HepG2 (cell line): ENCODE data around the gene ZNF660. TPM values are rescaled to one million over a fixed set of nuclear protein-coding genes. Genes with fewer than 3 reads are reported as not detected.

ENCODE experiments used
- AHDC1 ChIP-seq: sonication (generic); formaldehyde crosslinking; IDR thresholded peaks from 2 replicates; pipeline ENCODE4 v1.5.1; 2020; ENCODE audit warnings: mild to moderate bottlenecking, missing genetic modification reagents, borderline replicate concordance
- ASH2L ChIP-seq: fragments of 300-600, 200-600 bp; sonication (generic); IDR thresholded peaks from 2 replicates; pipeline ENCODE4 v1.7.0; 2017; ENCODE audit warnings: low read depth, mild to moderate bottlenecking, moderate library complexity, mixed read lengths, low read length; ENCODE audit not compliant: insufficient read length
- BRD4 ChIP-seq: sonication (generic); formaldehyde crosslinking; IDR thresholded peaks from 2 replicates; pipeline ENCODE4 v1.4.0; 2020; ENCODE audit warnings: missing genetic modification reagents
- CENPX ChIP-seq: sonication (generic); formaldehyde crosslinking; IDR thresholded peaks from 2 replicates; pipeline ENCODE4 v1.9.0; 2021; ENCODE audit warnings: mild to moderate bottlenecking, missing genetic modification reagents, moderate library complexity
- ELF1 ChIP-seq: sonication (generic); formaldehyde crosslinking; IDR thresholded peaks from 2 replicates; pipeline ENCODE4 v1.4.0; 2020; ENCODE audit warnings: missing genetic modification reagents
- GABPA ChIP-seq, 2 experiments: IDR thresholded peaks; 2 replicates each; pipeline ENCODE4 v1.6.1; 2011 to 2016; ENCODE audit warnings: low read depth in 2 of 2, low read length in 1 of 2, missing biosample characterization in 1 of 2, missing genetic modification characterization in 1 of 2
- GABPB1 ChIP-seq: IDR thresholded peaks from 2 replicates; pipeline ENCODE4 v1.6.1; 2016; ENCODE audit warnings: mild to moderate bottlenecking, missing genetic modification reagents, moderate library complexity, missing compliant biosample characterization
- HMGXB4 ChIP-seq, 2 experiments: sonication (generic) in 1 of 2; formaldehyde crosslinking in 1 of 2; IDR thresholded peaks; 2 replicates each; pipeline versions ENCODE4 v1.4.0 to v1.6.1; 2018 to 2020; ENCODE audit warnings: missing genetic modification reagents in 2 of 2, borderline replicate concordance in 1 of 2, low read depth in 1 of 2, mild to moderate bottlenecking in 1 of 2, missing biosample characterization in 1 of 2
- RFX5 ChIP-seq: IDR thresholded peaks from 2 replicates; pipeline ENCODE4 v1.6.1; 2011; ENCODE audit warnings: low read depth, low read length, improper control_type of control experiment
- ZBTB20 ChIP-seq: sonication (generic); formaldehyde crosslinking; IDR thresholded peaks from 2 replicates; pipeline ENCODE4 v1.8.1; 2023; ENCODE audit warnings: missing genetic modification reagents, low read depth, mild to moderate bottlenecking, borderline replicate concordance
- ZBTB44 ChIP-seq: sonication (generic); formaldehyde crosslinking; IDR thresholded peaks from 2 replicates; pipeline ENCODE4 v1.4.0; 2020; ENCODE audit warnings: missing genetic modification reagents
- ZC3H13 ChIP-seq: sonication (generic); formaldehyde crosslinking; IDR thresholded peaks from 2 replicates; pipeline ENCODE4 v1.8.1; 2023; ENCODE audit warnings: mild to moderate bottlenecking, missing genetic modification reagents, moderate library complexity
- ZMAT5 ChIP-seq: sonication (generic); formaldehyde crosslinking; IDR thresholded peaks from 2 replicates; pipeline ENCODE4 v1.5.0; 2020; ENCODE audit warnings: mild to moderate bottlenecking, low read depth, missing genetic modification reagents, borderline replicate concordance
- ZNF230 ChIP-seq: sonication (generic); formaldehyde crosslinking; IDR thresholded peaks from 2 replicates; pipeline ENCODE4 v1.4.0; 2020; ENCODE audit warnings: mild to moderate bottlenecking, missing genetic modification reagents
- ZNF367 ChIP-seq: sonication (generic); formaldehyde crosslinking; IDR thresholded peaks from 2 replicates; pipeline ENCODE4 v1.4.0; 2020; ENCODE audit warnings: missing genetic modification reagents, borderline replicate concordance
- ZNF468 ChIP-seq: sonication (generic); formaldehyde crosslinking; IDR thresholded peaks from 2 replicates; pipeline ENCODE4 v1.8.0; 2022; ENCODE audit warnings: mild to moderate bottlenecking, moderate library complexity, missing genetic modification reagents
- polyA plus RNA-seq, 8 experiments: library from polyadenylated mRNA; depleted of rRNA in 3 of 8; stranded (reverse) in 7 of 8; unstranded in 1 of 8; fragments of >200 nt; fragmentation: Illumina TruSeq in 4 of 8; extraction: Trizol in 4 of 8; gene quantifications; 2 replicates each; pipeline versions ENCODE4 v1.2.1 to v1.2.3, GENCODE V29; 2011 to 2016; ENCODE audit warnings: low read depth in 4 of 8, missing spikeins in 1 of 8, mixed read lengths in 1 of 8; ENCODE audit not compliant: insufficient read depth in 1 of 8
- total RNA-seq, 5 experiments: library from RNA; depleted of rRNA; stranded (reverse); fragments of >200 nt; fragmentation: Illumina TruSeq; extraction: Trizol; gene quantifications; 2 replicates each; pipeline ENCODE4 v1.2.3, GENCODE V29; 2016; ENCODE audit warnings: low read depth in 1 of 5

The ZNF660 gene
- total and polyA plus RNA-seq, 2 of the 13 experiments (the other 11 are each of a cell fraction or from before 2014, with no cell fraction given) = 0.91 to 3.3 TPM

- TF ChIP-seq AHDC1 (CRISPR knock-in tag) (0 out of 2 replicates have a peak, but pooled peaks have one; percentile 35), RFX5 (no peak), ZNF468 (CRISPR knock-in tag) (no peak), GABPA (IDR thresholded peaks at IDR 0.05; ENCODE audit: low read depth, low read length) (no peak; the same call in 1 of the 2 replicates), GABPA (CRISPR knock-in tag; IDR thresholded peaks at IDR 0.05; ENCODE audit: low read depth) (peak; percentile 56; the same call in 1 of the 2 replicates), GABPB1 (CRISPR knock-in tag) (peak; percentile 73; the same call in 1 of the 2 replicates), HMGXB4 (CRISPR knock-in tag; IDR thresholded peaks at IDR 0.05; ENCODE audit: borderline replicate concordance in 1 of 2, low read depth in 1 of 2) (peak in 1 of 2 experiments; percentile 39; a peak in 1 of 4 replicates), BRD4 (CRISPR knock-in tag) (peak; percentile 45; the same call in 1 of the 2 replicates), ZBTB20 (CRISPR knock-in tag) (0 out of 2 replicates have a peak, but pooled peaks have one; percentile 40), CENPX (no peak), ZNF367 (CRISPR knock-in tag) (no peak), ZNF230 (0 out of 2 replicates have a peak, but pooled peaks have one; percentile 29), ASH2L (peak; percentile 32), ZMAT5 (no peak), ELF1 (CRISPR knock-in tag) (peak; percentile 69; the same call in 1 of the 2 replicates), ZC3H13 (CRISPR knock-in tag) (0 out of 2 replicates have a peak, but pooled peaks have one; percentile 33), ZBTB44 (no peak)
Observed at GRCh38 chr3:44584646-44585501, at the start of gene ZNF660 (continued).
